Osteocyte (in vitro differentiated cells): ENCODE results near the gene DNAH1. TPM values are rescaled to one million over a fixed set of nuclear protein-coding genes. Genes with fewer than 3 reads are reported as not detected.
"Not testable (repeated sequence)": the region's sequence is repeated elsewhere in the genome, so short reads cannot be mapped to it uniquely, and the experiment has no call there.

Source experiments
- DNase-seq: peaks from one replicate; pipeline ENCODE4 v3.0.0; 2021; ENCODE audit warnings: mixed read lengths; ENCODE audit not compliant: unreplicated experiment; ENCODE audit errors: extremely low spot score
- H3K27ac Mint-ChIP-seq: one replicate; pipeline ENCODE4 v1.8.0; 2021; ENCODE audit warnings: mild to moderate bottlenecking, mixed read lengths; ENCODE audit not compliant: unreplicated experiment
- H3K27me3 Mint-ChIP-seq: one replicate; pipeline ENCODE4 v1.8.0; 2021; ENCODE audit warnings: mixed read lengths; ENCODE audit not compliant: unreplicated experiment
- H3K36me3 Mint-ChIP-seq: one replicate; pipeline ENCODE4 v1.8.0; 2021; ENCODE audit warnings: mixed read lengths; ENCODE audit not compliant: unreplicated experiment
- H3K4me1 Mint-ChIP-seq: one replicate; pipeline ENCODE4 v1.8.0; 2021; ENCODE audit warnings: mixed read lengths; ENCODE audit not compliant: unreplicated experiment
- H3K4me3 Mint-ChIP-seq: one replicate; pipeline ENCODE4 v1.8.0; 2021; ENCODE audit warnings: mild to moderate bottlenecking, moderate library complexity, mixed read lengths; ENCODE audit not compliant: unreplicated experiment
- H3K9me3 Mint-ChIP-seq: one replicate; pipeline ENCODE4 v1.8.0; 2021; ENCODE audit warnings: mixed read lengths; ENCODE audit not compliant: unreplicated experiment
- long read RNA-seq: library from polyadenylated mRNA; unstranded; transcript quantifications from one replicate; pipeline ENCODE4 v2.0.0, GENCODE V29; 2021
- total RNA-seq: library from RNA; stranded (reverse); gene quantifications from 2 replicates; pipeline ENCODE4 v1.2.1, GENCODE V29; 2021
- TF ChIP-seq, protein P1 (sequence below): fragments of 200-600 bp; sonication (generic); IDR thresholded peaks from 2 replicates; pipeline ENCODE4 v1.5.0; 2021; ENCODE audit warnings: antibody characterized with exemption, mild to moderate bottlenecking, moderate library complexity

Gene DNAH1
- total RNA-seq: 9.4 and 9.7 TPM in 2 replicates
- long read RNA-seq, partial matches to known transcripts: 0 of 1 reads
- long read RNA-seq, other reads (novel, unspliced or antisense): 1 of 1 reads

DNA sequence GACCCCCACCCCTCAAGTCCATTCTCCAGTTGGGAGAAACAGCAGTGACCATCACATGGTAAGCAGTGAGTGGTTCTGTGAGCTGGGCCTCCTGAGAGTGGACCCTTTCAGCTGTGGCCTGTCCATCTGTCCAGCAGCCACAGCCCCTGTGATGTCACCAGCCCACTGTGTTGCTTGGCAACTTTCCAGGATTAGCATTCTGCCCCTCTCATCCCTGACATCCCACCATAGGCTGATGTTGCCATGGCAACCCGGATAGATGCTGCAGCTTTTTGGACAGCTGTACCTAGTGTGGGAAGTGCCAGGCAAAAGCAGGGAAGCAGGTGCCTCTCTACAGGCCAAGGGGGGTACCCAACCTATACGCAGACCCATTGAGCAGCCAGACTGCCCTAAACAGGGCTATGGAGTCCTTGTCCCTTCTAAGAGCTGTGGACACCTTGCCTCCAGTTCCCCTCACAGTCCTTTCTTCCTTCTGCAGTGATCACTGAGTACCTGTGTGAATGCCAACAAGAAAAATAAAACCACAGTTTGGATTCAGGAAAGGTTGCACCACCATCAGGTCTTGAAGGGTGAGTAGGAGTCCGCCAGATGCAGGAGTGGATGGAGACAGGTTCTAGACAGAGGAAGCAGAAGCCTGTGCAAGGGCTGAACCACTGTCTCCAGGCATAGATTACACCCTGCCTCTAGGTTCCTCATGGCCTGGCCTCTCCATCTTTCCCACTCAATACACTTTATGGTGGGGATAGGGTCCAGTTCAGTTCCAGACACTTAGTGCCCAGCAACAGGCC lies at the start of gene DNAH1:
TSS of gene DNAH1 (plus strand) at position 343 of the 788 bp plus-strand sequence. CDS start 6,124 bp downstream, outside the sequence.
- no peak within 1 kb of the TSS for H3K27ac Mint-ChIP-seq
- no peaks in the 10 kb centered on the region for H3K36me3 Mint-ChIP-seq
- TF ChIP-seq, protein P1, sequence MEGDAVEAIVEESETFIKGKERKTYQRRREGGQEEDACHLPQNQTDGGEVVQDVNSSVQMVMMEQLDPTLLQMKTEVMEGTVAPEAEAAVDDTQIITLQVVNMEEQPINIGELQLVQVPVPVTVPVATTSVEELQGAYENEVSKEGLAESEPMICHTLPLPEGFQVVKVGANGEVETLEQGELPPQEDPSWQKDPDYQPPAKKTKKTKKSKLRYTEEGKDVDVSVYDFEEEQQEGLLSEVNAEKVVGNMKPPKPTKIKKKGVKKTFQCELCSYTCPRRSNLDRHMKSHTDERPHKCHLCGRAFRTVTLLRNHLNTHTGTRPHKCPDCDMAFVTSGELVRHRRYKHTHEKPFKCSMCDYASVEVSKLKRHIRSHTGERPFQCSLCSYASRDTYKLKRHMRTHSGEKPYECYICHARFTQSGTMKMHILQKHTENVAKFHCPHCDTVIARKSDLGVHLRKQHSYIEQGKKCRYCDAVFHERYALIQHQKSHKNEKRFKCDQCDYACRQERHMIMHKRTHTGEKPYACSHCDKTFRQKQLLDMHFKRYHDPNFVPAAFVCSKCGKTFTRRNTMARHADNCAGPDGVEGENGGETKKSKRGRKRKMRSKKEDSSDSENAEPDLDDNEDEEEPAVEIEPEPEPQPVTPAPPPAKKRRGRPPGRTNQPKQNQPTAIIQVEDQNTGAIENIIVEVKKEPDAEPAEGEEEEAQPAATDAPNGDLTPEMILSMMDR: no peak
- peaks cover 4% of the 10 kb centered on the region for H3K4me1 Mint-ChIP-seq
- H3K27me3 Mint-ChIP-seq: no peaks in the 10 kb centered on the region
- H3K4me3 Mint-ChIP-seq: no peak within 1 kb of the TSS
- no peak for DNase-seq
- no peaks in the 10 kb centered on the region for H3K9me3 Mint-ChIP-seq

DNA sequence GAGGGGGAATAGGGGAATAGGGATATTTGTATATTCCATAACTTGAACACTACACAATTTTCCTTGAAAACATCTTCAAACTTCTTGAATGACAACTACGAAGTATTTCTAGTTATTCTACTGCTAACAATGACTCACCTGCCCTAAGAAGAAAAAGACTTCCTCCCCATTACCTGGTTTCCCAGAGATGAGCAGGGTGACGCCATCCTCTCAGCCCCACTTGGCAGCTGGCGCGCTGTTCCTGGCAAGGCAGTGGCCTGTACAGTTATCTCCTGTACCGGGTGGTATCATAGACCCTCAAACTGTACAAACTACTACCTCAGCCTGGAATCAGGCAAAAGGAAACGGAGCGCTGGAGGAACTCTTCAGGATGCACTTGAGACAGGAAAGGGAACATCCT lies 48.1 kb upstream of the DNAH1 start:
- no peak for DNase-seq
- H3K27ac Mint-ChIP-seq: no peak overlapping the region
- peaks cover 48% of the 10 kb centered on the region for H3K36me3 Mint-ChIP-seq
- peaks cover 19% of the 10 kb centered on the region for H3K4me1 Mint-ChIP-seq
- no peaks in the 10 kb centered on the region for H3K9me3 Mint-ChIP-seq
- H3K4me3 Mint-ChIP-seq: no peak overlapping the region
- H3K27me3 Mint-ChIP-seq: no peaks in the 10 kb centered on the region
- TF ChIP-seq, protein P1: no peak

DNA sequence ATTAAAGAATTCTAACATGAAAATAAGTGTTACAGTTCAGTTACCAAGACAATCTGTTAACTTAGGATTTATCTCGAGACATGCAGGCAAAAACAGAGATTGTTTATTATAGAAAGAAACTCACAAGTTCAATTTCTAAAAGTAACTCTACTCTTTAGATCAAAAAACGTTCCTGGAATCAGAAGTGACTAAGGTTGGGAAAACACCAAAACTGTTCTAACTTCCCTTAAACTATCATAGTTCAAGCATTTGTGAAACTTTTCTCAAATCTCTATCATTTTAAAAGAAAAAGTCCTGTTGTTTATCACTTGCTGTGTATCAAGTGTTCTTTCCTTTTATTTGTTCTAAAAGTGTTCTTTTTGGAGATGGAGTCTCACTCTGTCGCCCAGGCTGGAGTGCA lies 46.3 kb upstream of the DNAH1 start:
- Mint-ChIP-seq H3K4me1 (peaks cover 31% of the 10 kb centered on the region), H3K36me3 (peaks cover 43% of the 10 kb centered on the region), H3K27me3 (no peaks in the 10 kb centered on the region), H3K27ac (no peak overlapping the region), H3K9me3 (no peaks in the 10 kb centered on the region), H3K4me3 (no peak overlapping the region)
- TF ChIP-seq, protein P1: no peak
- no peak for DNase-seq

DNA sequence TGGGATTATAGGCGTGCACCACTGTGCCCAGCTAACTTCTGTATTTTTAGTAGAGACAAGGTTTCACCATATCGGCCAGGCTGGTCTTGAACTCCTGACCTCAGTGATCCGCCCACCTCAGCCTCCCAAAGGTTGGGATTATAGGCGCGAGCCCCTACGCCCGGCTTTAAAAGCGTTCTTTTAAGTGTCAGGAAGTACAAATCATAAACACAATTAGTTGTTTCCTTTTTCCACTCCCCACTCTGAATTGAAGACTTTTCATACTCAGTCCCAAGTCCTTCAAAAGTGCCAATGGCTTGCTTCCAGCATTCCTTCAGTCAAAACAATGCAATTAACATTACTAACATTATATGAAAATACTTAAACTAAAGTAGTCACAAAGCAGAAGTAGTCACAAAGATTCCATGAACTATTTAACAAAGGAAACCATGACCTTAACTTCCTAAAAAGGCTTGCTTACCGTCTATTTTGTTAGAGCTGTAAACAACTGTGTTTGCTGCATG lies 45.8 kb upstream of the DNAH1 start:
- no peaks in the 10 kb centered on the region for H3K9me3 Mint-ChIP-seq
- no peak for DNase-seq
- TF ChIP-seq, protein P1: no peak
- peak overlapping the region; percentile 25 for H3K27ac Mint-ChIP-seq
- no peaks in the 10 kb centered on the region for H3K27me3 Mint-ChIP-seq
- H3K4me1 Mint-ChIP-seq: peaks cover 34% of the 10 kb centered on the region
- no peak overlapping the region for H3K4me3 Mint-ChIP-seq
- peaks cover 43% of the 10 kb centered on the region for H3K36me3 Mint-ChIP-seq

DNA sequence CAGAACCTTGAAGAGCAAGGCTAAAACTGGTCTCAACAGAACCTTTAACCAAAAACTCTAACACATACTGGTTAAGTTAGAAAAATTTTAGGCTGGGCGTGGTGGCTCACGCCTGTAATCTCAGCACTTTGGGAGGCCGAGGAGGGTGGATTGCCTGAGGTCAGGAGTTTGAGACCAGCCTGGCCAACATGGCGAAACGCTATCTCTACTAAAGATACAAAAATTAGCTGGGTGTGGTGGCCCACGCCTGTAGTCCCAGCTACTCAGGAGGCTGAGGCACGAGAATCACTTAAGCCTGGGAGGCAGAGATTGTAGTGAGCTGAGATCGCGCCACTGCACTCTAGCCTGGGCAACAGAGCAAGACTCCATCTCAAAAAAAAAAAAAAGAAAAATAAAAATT lies 43.9 kb upstream of the DNAH1 start:
- not testable (repeated sequence) for H3K27me3 Mint-ChIP-seq, DNase-seq, H3K9me3 Mint-ChIP-seq, H3K4me3 Mint-ChIP-seq
- H3K27ac Mint-ChIP-seq: peak overlapping the region; percentile 27
- peaks cover 35% of the 10 kb centered on the region for H3K36me3 Mint-ChIP-seq
- H3K4me1 Mint-ChIP-seq: peaks cover 51% of the 10 kb centered on the region
